AG10803 (cell line): ENCODE data around the gene LEAP2.

ENCODE experiments used
- DNase-seq: peaks from one replicate; pipeline ENCODE4 v3.0.0; 2010; ENCODE audit warnings: low read depth
- H3K4me3 ChIP-seq: 2 replicates; pipeline ENCODE4 v1.5.1; 2011; ENCODE audit warnings: mild to moderate bottlenecking, low read length, control low read depth
- CTCF ChIP-seq: conservative IDR thresholded peaks from 2 replicates; pipeline ENCODE4 v1.5.1; 2011; ENCODE audit warnings: mild to moderate bottlenecking, low read length, control low read depth, inconsistent platforms

LEAP2 gene

GRCh38 chr5:132895719-132896305, 22.3 kb downstream of the LEAP2 start:
- H3K4me3 ChIP-seq = no peak overlapping the region
- no peak for TF ChIP-seq CTCF
- DNase-seq = no peak

GRCh38 chr5:132896685-132897084, 23.2 kb downstream of the LEAP2 start:
- no peak overlapping the region for H3K4me3 ChIP-seq
- no peak for DNase-seq
- no peak for TF ChIP-seq CTCF

GRCh38 chr5:132898094-132898493, 24.6 kb downstream of the LEAP2 start:
- no peak for TF ChIP-seq CTCF

GRCh38 chr5:132901036-132901435, 27.6 kb downstream of the LEAP2 start:
- TF ChIP-seq CTCF = no peak
- no peak for DNase-seq
- no peak overlapping the region for H3K4me3 ChIP-seq

More at GRCh38 chr5:132898094-132898493, 24.6 kb downstream of the LEAP2 start:
- no peak overlapping the region for H3K4me3 ChIP-seq
- DNase-seq = no peak

GRCh38 chr5:132901730-132902129, 28.3 kb downstream of the LEAP2 start:
- DNase-seq = no peak

GRCh38 chr5:132905938-132906337, 32.5 kb downstream of the LEAP2 start:
- peak; percentile 25; the same call in 1 of the 2 replicates for TF ChIP-seq CTCF
- DNase-seq = peak; percentile 62
- no peak overlapping the region for H3K4me3 ChIP-seq

More at GRCh38 chr5:132901730-132902129, 28.3 kb downstream of the LEAP2 start:
- no peak for TF ChIP-seq CTCF
- H3K4me3 ChIP-seq = no peak overlapping the region

- no peak overlapping the region for H3K4me3 ChIP-seq
- no peak for DNase-seq
- TF ChIP-seq CTCF = no peak
Observed at GRCh38 chr5:132907161-132907560, 33.7 kb downstream of the LEAP2 start.
